CD4-positive, alpha-beta memory T cell (primary cell): Measurements from ENCODE around the gene C1R. TPM values are rescaled to one million over a fixed set of nuclear protein-coding genes. Genes with fewer than 3 reads are reported as not detected.
"Not testable (repeated sequence)": the region's sequence is repeated elsewhere in the genome, so short reads cannot be mapped to it uniquely, and the experiment has no call there.

Experiments
- CTCF ChIA-PET: fragments of 350-600 bp; sonication (Branson Sonifier 250); formaldehyde crosslinking; loops from one replicate; lab custom pipeline; 2021; ENCODE audit warnings: inconsistent platforms; ENCODE audit not compliant: partially characterized antibody; lab: Charles Lee
- POLR2A ChIA-PET: fragments of 350-600 bp; sonication (Branson Sonifier 250); formaldehyde crosslinking; loops from one replicate; lab custom pipeline; 2021; ENCODE audit not compliant: partially characterized antibody; lab: Charles Lee
- DNase-seq, 5 donors: peaks; one replicate each; pipeline versions ENCODE4 v3.0.0 to v3.0.0-alpha.2; 2020 to 2022; ENCODE audit warnings: mixed read lengths in 1 of 5
- H3K27ac ChIP-seq: one replicate; pipeline ENCODE4 v1.7.0; 2013; ENCODE audit warnings: low read depth, low read length
- H3K27me3 ChIP-seq: 2 replicates; pipeline ENCODE4 v1.7.0; 2013; ENCODE audit warnings: mild to moderate bottlenecking, low read length, moderate library complexity; ENCODE audit not compliant: insufficient read depth
- H3K36me3 ChIP-seq: 2 replicates; pipeline ENCODE4 v1.7.0; 2013; ENCODE audit warnings: mild to moderate bottlenecking, low read length, moderate library complexity; ENCODE audit not compliant: insufficient read depth
- H3K4me1 ChIP-seq: 2 replicates; pipeline ENCODE4 v1.7.0; 2013; ENCODE audit warnings: mild to moderate bottlenecking, low read length, moderate library complexity; ENCODE audit not compliant: insufficient read depth
- H3K4me3 ChIP-seq, 2 donors: one replicate each; pipeline ENCODE4 v1.7.0; 2013; ENCODE audit warnings: low read length in 2 of 2, mild to moderate bottlenecking in 1 of 2
- H3K9me3 ChIP-seq, 2 donors: one replicate each; pipeline ENCODE4 v1.7.0; 2013; ENCODE audit warnings: low read length in 2 of 2, control low read depth in 1 of 2; ENCODE audit not compliant: control insufficient read depth in 1 of 2
- H3K27ac Mint-ChIP-seq, 7 donors: one replicate each; pipeline ENCODE4 v1.8.0; 2020 to 2021; ENCODE audit warnings: mixed read lengths in 7 of 7, mild to moderate bottlenecking in 6 of 7, inconsistent platforms in 3 of 7, moderate library complexity in 3 of 7
- H3K27me3 Mint-ChIP-seq, 2 donors: one replicate each; pipeline ENCODE4 v1.8.0; 2020 to 2021; ENCODE audit warnings: mixed read lengths in 2 of 2
- H3K36me3 Mint-ChIP-seq, 2 donors: one replicate each; pipeline ENCODE4 v1.8.0; 2020 to 2021; ENCODE audit warnings: mixed read lengths in 2 of 2, inconsistent platforms in 1 of 2, mild to moderate bottlenecking in 1 of 2
- H3K4me1 Mint-ChIP-seq, 4 donors: one replicate each; pipeline ENCODE4 v1.8.0; 2020 to 2021; ENCODE audit warnings: mixed read lengths in 4 of 4, mild to moderate bottlenecking in 1 of 4
- H3K4me3 Mint-ChIP-seq, 8 donors: one replicate each; pipeline ENCODE4 v1.8.0; 2020 to 2021; ENCODE audit warnings: mixed read lengths in 8 of 8, mild to moderate bottlenecking in 7 of 8, moderate library complexity in 6 of 8, inconsistent platforms in 3 of 8
- H3K9me3 Mint-ChIP-seq, 8 donors: one replicate each; pipeline ENCODE4 v1.8.0; 2020 to 2021; ENCODE audit warnings: mixed read lengths in 8 of 8, mild to moderate bottlenecking in 5 of 8, inconsistent platforms in 3 of 8, moderate library complexity in 1 of 8
- intact Hi-C: fragments of 100-400 bp; cut with micrococcal nuclease; formaldehyde crosslinking; loops from one replicate; pipeline ENCODE4 v1.15.1; 2023
- polyA plus RNA-seq, 2 donors: library from polyadenylated mRNA; unstranded; fragments of 300-500 nt; fragmentation: Illumina TruSeq; gene quantifications; one replicate each; pipeline ENCODE4 v1.2.3, GENCODE V29; 2021
- total RNA-seq, 2 experiments: library from RNA; stranded (reverse); gene quantifications; one replicate each; pipeline ENCODE4 v1.2.3, GENCODE V29; 2021

Gene C1R
- total and polyA plus RNA-seq, 4 experiments from 2014 or later, result 0.44 to 2.3 (median 0.69) TPM

GRCh38 chr12:7047306-7047705 lies 44.9 kb downstream of the C1R start:
- Histone ChIP-seq H3K27me3 (no peaks in the 10 kb centered on the region), H3K27ac (no peak overlapping the region), H3K9me3 (no peaks in the 10 kb centered on the region), H3K4me3 (no peak overlapping the region), H3K4me1 (peaks cover 7% of the 10 kb centered on the region), H3K36me3 (no peaks in the 10 kb centered on the region)
- intact Hi-C loops, result no loop called here
- POLR2A ChIA-PET, result no interaction called here
- Mint-ChIP-seq H3K27ac (peak overlapping the region in 2 of 7 donors; percentile 21 to 72), H3K36me3 (no peaks in the 10 kb centered on the region), H3K4me1 (peaks cover 6 to 15% (median 11%) of the 10 kb centered on the region in 4 donors), H3K9me3 (no peaks in the 10 kb centered on the region), H3K27me3 (peaks cover 0 to 3% of the 10 kb centered on the region in 2 donors), H3K4me3 (peak overlapping the region in 2 of 8 donors; percentile 28 to 64)
- DNase-seq, result no peak
- CTCF ChIA-PET, result interaction anchor here (1.9 kb wide), 1 partner anchor 10 kb away, joined by 6 read pairs; no protein-coding TSS in a partner anchor

GRCh38 chr12:7046383-7047105 lies 45.7 kb downstream of the C1R start:
- ChIA-PET POLR2A (no interaction called here), CTCF (interaction anchor here (1.9 kb wide), 1 partner anchor 11 kb away, joined by 6 read pairs; no protein-coding TSS in a partner anchor)
- Mint-ChIP-seq H3K27ac (peak overlapping the region in 1 of 7 donors; percentile 18), H3K9me3 (peaks cover 0 to 2% (median 0%) of the 10 kb centered on the region in 8 donors), H3K27me3 (peaks cover 0 to 3% of the 10 kb centered on the region in 2 donors), H3K4me3 (no peak overlapping the region), H3K36me3 (no peaks in the 10 kb centered on the region), H3K4me1 (peaks cover 6 to 15% (median 11%) of the 10 kb centered on the region in 4 donors)
- no peak overlapping the region for H3K27ac ChIP-seq
- no peak overlapping the region for H3K4me3 ChIP-seq
- H3K9me3 ChIP-seq, result no peaks in the 10 kb centered on the region
- no peaks in the 10 kb centered on the region for H3K36me3 ChIP-seq
- H3K4me1 ChIP-seq, result peaks cover 7% of the 10 kb centered on the region
- DNase-seq, result no peak
- intact Hi-C loops, result no loop called here
- no peaks in the 10 kb centered on the region for H3K27me3 ChIP-seq

GRCh38 chr12:7045913-7046312 lies 46.3 kb downstream of the C1R start:
- Histone ChIP-seq H3K36me3 (no peaks in the 10 kb centered on the region), H3K4me1 (peaks cover 7% of the 10 kb centered on the region), H3K27me3 (no peaks in the 10 kb centered on the region), H3K9me3 (no peaks in the 10 kb centered on the region), H3K4me3 (no peak overlapping the region), H3K27ac (no peak overlapping the region)
- no peak overlapping the region for H3K27ac Mint-ChIP-seq
- peaks cover 6 to 15% (median 11%) of the 10 kb centered on the region in 4 donors for H3K4me1 Mint-ChIP-seq
- ChIA-PET CTCF (no interaction called here), POLR2A (no interaction called here)
- DNase-seq, result no peak
- peaks cover 0 to 2% (median 0%) of the 10 kb centered on the region in 8 donors for H3K9me3 Mint-ChIP-seq
- H3K4me3 Mint-ChIP-seq, result no peak overlapping the region
- peaks cover 0 to 3% of the 10 kb centered on the region in 2 donors for H3K27me3 Mint-ChIP-seq
- intact Hi-C loops, result no loop called here
- no peaks in the 10 kb centered on the region for H3K36me3 Mint-ChIP-seq

GRCh38 chr12:7042842-7043241 lies 49.4 kb downstream of the C1R start:
- Histone ChIP-seq H3K36me3 (no peaks in the 10 kb centered on the region), H3K4me1 (peaks cover 7% of the 10 kb centered on the region), H3K9me3 (no peaks in the 10 kb centered on the region), H3K4me3 (no peak overlapping the region), H3K27ac (no peak overlapping the region), H3K27me3 (no peaks in the 10 kb centered on the region)
- ChIA-PET POLR2A (no interaction called here), CTCF (interaction anchor here (1.0 to 2.2 kb wide), 2 partner anchors 116 to 131 kb away, joined by 3 to 7 read pairs; no protein-coding TSS in a partner anchor)
- Mint-ChIP-seq H3K9me3 (peaks cover 0 to 2% (median 0%) of the 10 kb centered on the region in 8 donors), H3K27me3 (no peaks in the 10 kb centered on the region), H3K36me3 (no peaks in the 10 kb centered on the region), H3K4me3 (no peak overlapping the region), H3K27ac (peak overlapping the region in 1 of 7 donors; percentile 13), H3K4me1 (peaks cover 6 to 11% (median 11%) of the 10 kb centered on the region in 4 donors)
- peak in 4 of 5 donors; percentile 6 to 23 (median 20) for DNase-seq
- intact Hi-C loops, result loop anchor here (1.0 kb wide), 1 partner anchor 119 kb away; no protein-coding TSS in a partner anchor

GRCh38 chr12:7039403-7039802 lies 52.8 kb downstream of the C1R start:
- Histone ChIP-seq H3K27ac (no peak overlapping the region), H3K27me3 (no peaks in the 10 kb centered on the region), H3K4me3 (no peak overlapping the region), H3K36me3 (no peaks in the 10 kb centered on the region), H3K4me1 (no peaks in the 10 kb centered on the region), H3K9me3 (no peaks in the 10 kb centered on the region)
- H3K27ac Mint-ChIP-seq, result no peak overlapping the region
- H3K36me3 Mint-ChIP-seq, result no peaks in the 10 kb centered on the region
- DNase-seq, result no peak
- CTCF ChIA-PET, result no interaction called here
- POLR2A ChIA-PET, result no interaction called here
- H3K27me3 Mint-ChIP-seq, result no peaks in the 10 kb centered on the region
- H3K4me1 Mint-ChIP-seq, result no peaks in the 10 kb centered on the region
- no peak overlapping the region for H3K4me3 Mint-ChIP-seq
- intact Hi-C loops, result no loop called here
- H3K9me3 Mint-ChIP-seq, result peaks cover 0 to 2% (median 0%) of the 10 kb centered on the region in 8 donors

GRCh38 chr12:7038591-7038990 lies 53.7 kb downstream of the C1R start:
- H3K9me3 ChIP-seq, result no peaks in the 10 kb centered on the region
- H3K27ac ChIP-seq, result no peak overlapping the region
- no peak overlapping the region for H3K4me3 ChIP-seq
- Mint-ChIP-seq H3K27me3 (no peaks in the 10 kb centered on the region), H3K36me3 (no peaks in the 10 kb centered on the region), H3K27ac (no peak overlapping the region), H3K4me1 (no peaks in the 10 kb centered on the region), H3K9me3 (peaks cover 0 to 2% (median 0%) of the 10 kb centered on the region in 8 donors), H3K4me3 (peak overlapping the region in 1 of 8 donors; percentile 26)
- no peaks in the 10 kb centered on the region for H3K36me3 ChIP-seq
- CTCF ChIA-PET, result interaction anchor here (0.6 to 1.2 kb wide), 2 partner anchors 60 to 1049 kb away, joined by 3 read pairs; no protein-coding TSS in a partner anchor
- POLR2A ChIA-PET, result no interaction called here
- DNase-seq, result no peak
- intact Hi-C loops, result no loop called here
- H3K27me3 ChIP-seq, result no peaks in the 10 kb centered on the region
- no peaks in the 10 kb centered on the region for H3K4me1 ChIP-seq

- intact Hi-C loops, result not testable (repeated sequence)
Measured at GRCh38 chr12:7037411-7037810, 54.8 kb downstream of the C1R start.

More at GRCh38 chr12:7037411-7037810, 54.8 kb downstream of the C1R start:
- H3K27ac Mint-ChIP-seq, H3K4me3 Mint-ChIP-seq, H3K4me1 ChIP-seq, H3K36me3 ChIP-seq, H3K4me1 Mint-ChIP-seq, H3K27me3 Mint-ChIP-seq, H3K27ac ChIP-seq, H3K36me3 Mint-ChIP-seq, DNase-seq, H3K27me3 ChIP-seq, H3K4me3 ChIP-seq, H3K9me3 ChIP-seq, POLR2A ChIA-PET, H3K9me3 Mint-ChIP-seq: not testable (repeated sequence)
- CTCF ChIA-PET, result interaction anchor here (1.2 kb wide), 1 partner anchor 59 kb away, joined by 3 read pairs; no protein-coding TSS in a partner anchor
